Hypothalamus (tissue), 51 donors: ENCODE results near the gene LAMP2.
"Not testable (repeated sequence)": the region's sequence is repeated elsewhere in the genome, so short reads cannot be mapped to it uniquely, and the experiment has no call there.

Experiments
- DNase-seq, 51 donors: peaks; one replicate each; lab custom pipeline; 2025; lab: John Stamatoyannopoulos, UW

The LAMP2 gene

GRCh38 chrX:120468825-120469525 lies at the start of gene LAMP2:
Gene LAMP2 (minus strand): TSS chrX:120469296. CDS start chrX:120469169, 127 bp downstream.
- DNase-seq, result peak in 50 of 51 donors; percentile 31 to 93 (median 77)

GRCh38 chrX:120517936-120518335 lies 48.8 kb upstream of the LAMP2 start:
- DNase-seq, result no peak

GRCh38 chrX:120514236-120514635 lies 45.1 kb upstream of the LAMP2 start:
- no peak for DNase-seq

- DNase-seq, result no peak
Observed at GRCh38 chrX:120512627-120513026, 43.5 kb upstream of the LAMP2 start.

GRCh38 chrX:120512222-120512621 lies 43.1 kb upstream of the LAMP2 start:
- DNase-seq, result no peak

- no peak for DNase-seq
Observed at GRCh38 chrX:120504569-120504968, 35.5 kb upstream of the LAMP2 start.

GRCh38 chrX:120499301-120500072 lies 30.4 kb upstream of the LAMP2 start:
- DNase-seq, result no peak

GRCh38 chrX:120490119-120490518 lies 21.0 kb upstream of the LAMP2 start:
- not testable (repeated sequence) for DNase-seq

GRCh38 chrX:120486786-120487185 lies 17.7 kb upstream of the LAMP2 start:
- DNase-seq, result peak in 2 of 51 donors; percentile 2 to 3

- peak; percentile 6 to 94 (median 71) for DNase-seq
Observed at GRCh38 chrX:120485638-120486520, 16.8 kb upstream of the LAMP2 start.

- peak in 1 of 51 donors; percentile 1 for DNase-seq
Observed at GRCh38 chrX:120485315-120485637, 16.2 kb upstream of the LAMP2 start.

GRCh38 chrX:120477453-120477852 lies 8.4 kb upstream of the LAMP2 start:
- no peak for DNase-seq

- DNase-seq, result no peak
Observed at GRCh38 chrX:120476714-120477113, 7.6 kb upstream of the LAMP2 start.

- DNase-seq, result peak in 1 of 51 donors; percentile 1
Observed at GRCh38 chrX:120475447-120475846, 6.4 kb upstream of the LAMP2 start.

GRCh38 chrX:120474085-120474484 lies 5.0 kb upstream of the LAMP2 start:
- DNase-seq, result no peak

- not testable (repeated sequence) for DNase-seq
Observed at GRCh38 chrX:120469657-120470056, 561 bp upstream of the LAMP2 start.

GRCh38 chrX:120468479-120468824 lies 644 bp downstream of the LAMP2 start:
- no peak for DNase-seq

GRCh38 chrX:120468071-120468470 lies 1.0 kb downstream of the LAMP2 start:
- DNase-seq, result no peak

GRCh38 chrX:120464411-120464810 lies 4.7 kb downstream of the LAMP2 start:
- no peak for DNase-seq

- DNase-seq, result peak in 1 of 51 donors; percentile 0
Observed at GRCh38 chrX:120463241-120463640, 5.9 kb downstream of the LAMP2 start.

- no peak for DNase-seq
Observed at GRCh38 chrX:120462370-120462769, 6.7 kb downstream of the LAMP2 start.
